ENCODE data around the gene DNAL4. TPM values are rescaled to one million over a fixed set of nuclear protein-coding genes. Genes with fewer than 3 reads are reported as not detected.

The DNAL4 gene
- total RNA-seq, 1 experiment from 2014 or later = 18.8 TPM

- H3K27me3 ChIP-seq = no peaks in the 10 kb centered on the region
- H3K4me3 ChIP-seq = no peak overlapping the region
- no peaks in the 10 kb centered on the region for H3K9me3 ChIP-seq
- no peak for DNase-seq
- H3K36me3 ChIP-seq = peaks cover 88% of the 10 kb centered on the region
Observed at GRCh38 chr22:38741166-38741565, 52.8 kb downstream of the DNAL4 start.

GRCh38 chr22:38740754-38741153, 53.2 kb downstream of the DNAL4 start:
- DNase-seq = no peak
- no peaks in the 10 kb centered on the region for H3K27me3 ChIP-seq
- H3K9me3 ChIP-seq = no peaks in the 10 kb centered on the region
- H3K36me3 ChIP-seq = peaks cover 92% of the 10 kb centered on the region
- H3K4me3 ChIP-seq = no peak overlapping the region

GRCh38 chr22:38740116-38740723, 53.7 kb downstream of the DNAL4 start:
- no peak for DNase-seq
- Histone ChIP-seq H3K36me3 (peaks cover 92% of the 10 kb centered on the region), H3K9me3 (no peaks in the 10 kb centered on the region), H3K4me3 (no peak overlapping the region), H3K27me3 (no peaks in the 10 kb centered on the region)

GRCh38 chr22:38739300-38740055, 54.5 kb downstream of the DNAL4 start:
- no peaks in the 10 kb centered on the region for H3K27me3 ChIP-seq
- no peak for DNase-seq
- peaks cover 88% of the 10 kb centered on the region for H3K36me3 ChIP-seq
- H3K4me3 ChIP-seq = no peak overlapping the region
- H3K9me3 ChIP-seq = no peaks in the 10 kb centered on the region

GRCh38 chr22:38738475-38739070, 55.4 kb downstream of the DNAL4 start:
- H3K4me3 ChIP-seq = no peak overlapping the region
- H3K9me3 ChIP-seq = no peaks in the 10 kb centered on the region
- H3K36me3 ChIP-seq = peaks cover 89% of the 10 kb centered on the region
- no peak for DNase-seq
- no peaks in the 10 kb centered on the region for H3K27me3 ChIP-seq

GRCh38 chr22:38737302-38738060, 56.5 kb downstream of the DNAL4 start:
- H3K4me3 ChIP-seq = no peak overlapping the region
- no peaks in the 10 kb centered on the region for H3K9me3 ChIP-seq
- DNase-seq = no peak
- H3K27me3 ChIP-seq = no peaks in the 10 kb centered on the region
- peaks cover 88% of the 10 kb centered on the region for H3K36me3 ChIP-seq

- Histone ChIP-seq H3K36me3 (peaks cover 79% of the 10 kb centered on the region), H3K4me3 (no peak overlapping the region), H3K9me3 (no peaks in the 10 kb centered on the region), H3K27me3 (no peaks in the 10 kb centered on the region)
- DNase-seq = no peak
Observed at GRCh38 chr22:38736257-38736570, 57.7 kb downstream of the DNAL4 start.

- Histone ChIP-seq H3K9me3 (no peaks in the 10 kb centered on the region), H3K4me3 (no peak overlapping the region), H3K27me3 (no peaks in the 10 kb centered on the region), H3K36me3 (peaks cover 73% of the 10 kb centered on the region)
- no peak for DNase-seq
Observed at GRCh38 chr22:38735465-38736256, 58.3 kb downstream of the DNAL4 start.

- no peak for DNase-seq
- peaks cover 70% of the 10 kb centered on the region for H3K36me3 ChIP-seq
- no peaks in the 10 kb centered on the region for H3K9me3 ChIP-seq
- no peak overlapping the region for H3K4me3 ChIP-seq
- no peaks in the 10 kb centered on the region for H3K27me3 ChIP-seq
Observed at GRCh38 chr22:38735126-38735464, 58.8 kb downstream of the DNAL4 start.

GRCh38 chr22:38734421-38735100, 59.4 kb downstream of the DNAL4 start:
- H3K27me3 ChIP-seq = no peaks in the 10 kb centered on the region
- no peak overlapping the region for H3K4me3 ChIP-seq
- DNase-seq = no peak
- H3K9me3 ChIP-seq = no peaks in the 10 kb centered on the region
- peaks cover 70% of the 10 kb centered on the region for H3K36me3 ChIP-seq

GRCh38 chr22:38733724-38734381, 60.1 kb downstream of the DNAL4 start:
- Histone ChIP-seq H3K9me3 (no peaks in the 10 kb centered on the region), H3K27me3 (no peaks in the 10 kb centered on the region), H3K4me3 (no peak overlapping the region), H3K36me3 (peaks cover 64% of the 10 kb centered on the region)
- DNase-seq = peak; percentile 59

GRCh38 chr22:38733329-38733723, 60.6 kb downstream of the DNAL4 start:
- Histone ChIP-seq H3K36me3 (peaks cover 65% of the 10 kb centered on the region), H3K9me3 (no peaks in the 10 kb centered on the region), H3K4me3 (no peak overlapping the region), H3K27me3 (no peaks in the 10 kb centered on the region)
- peak; percentile 32 for DNase-seq

- Histone ChIP-seq H3K27me3 (no peaks in the 10 kb centered on the region), H3K9me3 (no peaks in the 10 kb centered on the region), H3K36me3 (peaks cover 59% of the 10 kb centered on the region), H3K4me3 (no peak overlapping the region)
- DNase-seq = no peak
Observed at GRCh38 chr22:38732251-38732815, 61.6 kb downstream of the DNAL4 start.

- no peaks in the 10 kb centered on the region for H3K27me3 ChIP-seq
- no peak overlapping the region for H3K4me3 ChIP-seq
- peaks cover 58% of the 10 kb centered on the region for H3K36me3 ChIP-seq
- H3K9me3 ChIP-seq = no peaks in the 10 kb centered on the region
- DNase-seq = no peak
Observed at GRCh38 chr22:38731703-38732161, 62.2 kb downstream of the DNAL4 start.

GRCh38 chr22:38730411-38730871, 63.5 kb downstream of the DNAL4 start:
- no peak for DNase-seq
- no peaks in the 10 kb centered on the region for H3K9me3 ChIP-seq
- H3K27me3 ChIP-seq = no peaks in the 10 kb centered on the region
- H3K4me3 ChIP-seq = no peak overlapping the region
- H3K36me3 ChIP-seq = peaks cover 60% of the 10 kb centered on the region
